Adipocyte (in vitro differentiated cells): ENCODE measurements around the gene DIPK1C.

ENCODE experiments used
- DNase-seq: peaks from one replicate; pipeline ENCODE4 v3.0.0-alpha.2; 2015; ENCODE audit warnings: low read depth
- H3K27me3 ChIP-seq: replicated peaks from 2 replicates; pipeline ENCODE4 v1.7.0; 2013; ENCODE audit warnings: mild to moderate bottlenecking, low read length, moderate library complexity; ENCODE audit not compliant: control insufficient read depth, insufficient read depth
- H3K36me3 ChIP-seq: 2 replicates; pipeline ENCODE4 v1.7.0; 2013; ENCODE audit warnings: low read length, mild to moderate bottlenecking, moderate library complexity; ENCODE audit not compliant: control insufficient read depth, insufficient read depth, severe bottlenecking
- H3K4me1 ChIP-seq: 2 replicates; pipeline ENCODE4 v1.7.0; 2013; ENCODE audit warnings: mild to moderate bottlenecking, low read length, moderate library complexity; ENCODE audit not compliant: control insufficient read depth, insufficient read depth
- H3K4me3 ChIP-seq: 2 replicates; pipeline ENCODE4 v1.7.0; 2013; ENCODE audit warnings: mild to moderate bottlenecking, low read length, moderate library complexity
- H3K9ac ChIP-seq: 2 replicates; pipeline ENCODE4 v1.7.0; 2013; ENCODE audit warnings: mild to moderate bottlenecking, low read length, moderate library complexity
- H3K9me3 ChIP-seq: 2 replicates; pipeline ENCODE4 v1.7.0; 2013; ENCODE audit warnings: mild to moderate bottlenecking, low read length, moderate library complexity; ENCODE audit not compliant: control insufficient read depth

Gene DIPK1C

GRCh38 chr18:74496508-74497323 is 39.6 kb upstream of the DIPK1C start:
- H3K9ac ChIP-seq, result peak overlapping the region; percentile 91
- peaks cover 8% of the 10 kb centered on the region for H3K27me3 ChIP-seq
- peaks cover 8% of the 10 kb centered on the region for H3K36me3 ChIP-seq
- DNase-seq, result peak; percentile 74
- H3K4me3 ChIP-seq, result peak overlapping the region; percentile 89
- peaks cover 43% of the 10 kb centered on the region for H3K4me1 ChIP-seq
- H3K9me3 ChIP-seq, result peaks cover 5% of the 10 kb centered on the region

DNA sequence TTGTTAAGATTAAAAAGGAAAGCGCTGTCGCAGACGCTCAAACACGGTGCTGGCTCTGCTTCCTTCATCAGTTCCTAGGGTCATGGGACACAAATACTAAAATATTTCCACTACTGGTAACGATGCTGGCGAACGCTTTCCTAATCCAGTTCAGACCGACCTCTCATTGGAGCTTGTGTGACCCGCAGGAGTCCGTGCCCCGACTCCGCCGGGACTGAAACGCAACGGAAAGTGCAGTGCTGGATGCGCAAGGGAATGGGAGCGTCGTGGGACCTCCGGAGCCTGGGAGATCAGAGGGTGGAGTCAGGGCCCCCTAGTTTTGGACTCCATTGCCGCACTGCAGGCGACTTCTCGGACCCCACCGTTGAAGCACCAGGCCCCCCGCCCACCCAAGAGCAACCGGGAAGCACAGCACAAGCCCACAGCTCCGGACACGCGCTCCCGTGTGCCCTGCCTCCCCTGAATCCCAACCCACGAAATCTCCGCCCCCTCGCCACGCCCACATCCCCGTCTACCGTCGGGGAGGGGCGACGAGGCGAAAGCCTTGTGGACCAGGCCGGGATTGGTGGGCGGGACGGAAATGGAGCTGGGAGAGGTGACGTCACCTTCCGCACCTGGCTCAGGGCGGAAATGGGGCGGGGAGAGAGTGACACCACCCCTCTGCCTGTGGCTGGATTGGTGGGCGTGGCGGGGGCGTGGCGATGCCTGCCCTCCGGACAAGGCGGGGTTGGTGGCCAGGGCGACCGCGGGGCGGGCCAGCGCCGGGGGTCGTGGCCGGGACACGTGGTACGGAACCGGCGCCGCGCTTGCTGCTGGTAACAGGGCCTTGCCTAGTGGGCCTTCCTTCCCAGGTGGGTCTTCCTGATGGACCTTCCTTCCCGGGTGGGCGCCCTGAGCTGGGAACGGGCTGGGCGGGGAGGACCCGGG is 38.7 kb upstream of the DIPK1C start, which contains the start of gene CNDP2:
Gene CNDP2, plus strand, starts transcription at position 783 of the 927 bp plus-strand sequence. CDS start 3,611 bp downstream, outside the sequence.
- Histone ChIP-seq H3K9me3 (peaks cover 5% of the 10 kb centered on the region), H3K36me3 (peaks cover 1% of the 10 kb centered on the region), H3K4me3 (peak within 1 kb of the TSS; percentile 89), H3K9ac (peak within 1 kb of the TSS; percentile 91), H3K4me1 (peaks cover 38% of the 10 kb centered on the region), H3K27me3 (peaks cover 9% of the 10 kb centered on the region)
- peak; percentile 99 for DNase-seq

DNA sequence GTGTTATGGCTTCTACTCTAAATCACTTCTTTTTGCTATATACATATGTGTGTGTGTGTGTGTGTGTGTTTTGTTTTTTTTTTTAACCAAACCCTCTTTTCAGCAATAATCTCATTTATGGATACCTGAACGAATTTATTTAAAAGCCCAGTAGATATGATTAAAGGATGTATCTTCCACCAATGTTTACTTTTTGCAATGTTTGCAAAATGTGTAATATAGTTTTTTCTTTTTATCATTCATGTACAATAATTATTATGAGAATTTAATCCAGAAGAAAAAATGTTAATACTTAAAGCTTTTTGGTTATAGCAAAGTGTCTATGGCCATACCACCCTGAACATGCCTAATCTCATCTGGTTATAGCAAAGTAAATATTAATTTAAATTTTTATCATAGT is 37.4 kb upstream of the DIPK1C start:
- peaks cover 29% of the 10 kb centered on the region for H3K4me1 ChIP-seq
- no peak overlapping the region for H3K4me3 ChIP-seq
- no peak overlapping the region for H3K9ac ChIP-seq
- H3K27me3 ChIP-seq, result peaks cover 9% of the 10 kb centered on the region
- no peaks in the 10 kb centered on the region for H3K36me3 ChIP-seq
- no peak for DNase-seq
- peaks cover 5% of the 10 kb centered on the region for H3K9me3 ChIP-seq

DNA sequence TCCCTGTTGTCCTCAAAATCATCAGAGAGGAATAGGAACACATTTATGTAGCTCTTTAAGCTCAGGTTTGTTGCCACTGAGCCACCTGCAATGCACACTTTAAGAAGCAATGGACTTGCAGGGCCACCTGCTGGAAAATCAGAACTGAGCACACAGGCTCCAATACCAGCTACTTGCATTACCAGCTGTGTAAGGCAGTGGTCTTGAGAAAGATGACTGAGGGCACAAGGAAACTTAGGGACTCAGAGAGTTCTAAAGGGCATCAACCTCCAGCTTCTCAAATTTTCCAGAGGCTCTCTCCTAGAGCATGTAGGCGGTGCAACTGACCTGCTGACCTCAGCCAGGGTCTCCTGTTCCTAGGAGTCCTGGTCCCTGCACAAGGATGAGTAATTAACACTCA is 36.6 kb upstream of the DIPK1C start:
- Histone ChIP-seq H3K9me3 (peaks cover 5% of the 10 kb centered on the region), H3K9ac (no peak overlapping the region), H3K4me1 (peaks cover 20% of the 10 kb centered on the region), H3K4me3 (no peak overlapping the region), H3K27me3 (peaks cover 10% of the 10 kb centered on the region), H3K36me3 (no peaks in the 10 kb centered on the region)
- DNase-seq, result peak; percentile 47

DNA sequence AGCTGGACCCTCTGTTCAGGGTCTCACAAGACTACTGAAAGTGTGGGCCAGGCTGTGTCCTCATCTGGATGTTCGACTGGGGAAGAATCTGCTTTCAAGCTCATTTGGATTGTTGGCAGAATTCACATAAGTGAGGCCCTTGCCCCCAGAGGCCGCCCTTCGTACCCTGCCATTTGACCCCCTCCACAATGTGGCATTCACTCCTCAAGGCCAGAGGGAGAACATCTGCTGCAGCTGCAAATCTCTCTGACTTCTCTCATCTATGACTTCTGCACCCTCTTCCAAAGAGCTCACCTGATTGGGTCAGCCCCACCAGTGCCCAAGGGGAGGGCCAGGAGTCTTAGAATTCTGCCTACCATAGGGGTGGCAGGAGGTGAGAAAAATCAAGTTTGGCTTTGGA is 35.2 kb upstream of the DIPK1C start:
- no peaks in the 10 kb centered on the region for H3K36me3 ChIP-seq
- H3K4me1 ChIP-seq, result peaks cover 6% of the 10 kb centered on the region
- peaks cover 13% of the 10 kb centered on the region for H3K27me3 ChIP-seq
- no peak overlapping the region for H3K4me3 ChIP-seq
- no peak overlapping the region for H3K9ac ChIP-seq
- DNase-seq, result no peak
- H3K9me3 ChIP-seq, result peaks cover 5% of the 10 kb centered on the region

- Histone ChIP-seq H3K4me1 (no peaks in the 10 kb centered on the region), H3K9me3 (peaks cover 5% of the 10 kb centered on the region), H3K4me3 (no peak overlapping the region), H3K36me3 (no peaks in the 10 kb centered on the region), H3K9ac (no peak overlapping the region), H3K27me3 (peaks cover 17% of the 10 kb centered on the region)
- peak; percentile 25 for DNase-seq
Measured at GRCh38 chr18:74489676-74490075, 32.6 kb upstream of the DIPK1C start.

- H3K9me3 ChIP-seq, result peaks cover 5% of the 10 kb centered on the region
- no peak overlapping the region for H3K9ac ChIP-seq
- no peaks in the 10 kb centered on the region for H3K4me1 ChIP-seq
- peaks cover 17% of the 10 kb centered on the region for H3K27me3 ChIP-seq
- no peaks in the 10 kb centered on the region for H3K36me3 ChIP-seq
- DNase-seq, result no peak
- H3K4me3 ChIP-seq, result no peak overlapping the region
Measured at GRCh38 chr18:74488864-74489263, 31.8 kb upstream of the DIPK1C start.

- no peak overlapping the region for H3K9ac ChIP-seq
- H3K4me1 ChIP-seq, result no peaks in the 10 kb centered on the region
- H3K36me3 ChIP-seq, result no peaks in the 10 kb centered on the region
- H3K27me3 ChIP-seq, result peaks cover 17% of the 10 kb centered on the region
- H3K4me3 ChIP-seq, result no peak overlapping the region
- H3K9me3 ChIP-seq, result peaks cover 5% of the 10 kb centered on the region
- DNase-seq, result no peak
Measured at GRCh38 chr18:74488354-74488753, 31.2 kb upstream of the DIPK1C start.

DNA sequence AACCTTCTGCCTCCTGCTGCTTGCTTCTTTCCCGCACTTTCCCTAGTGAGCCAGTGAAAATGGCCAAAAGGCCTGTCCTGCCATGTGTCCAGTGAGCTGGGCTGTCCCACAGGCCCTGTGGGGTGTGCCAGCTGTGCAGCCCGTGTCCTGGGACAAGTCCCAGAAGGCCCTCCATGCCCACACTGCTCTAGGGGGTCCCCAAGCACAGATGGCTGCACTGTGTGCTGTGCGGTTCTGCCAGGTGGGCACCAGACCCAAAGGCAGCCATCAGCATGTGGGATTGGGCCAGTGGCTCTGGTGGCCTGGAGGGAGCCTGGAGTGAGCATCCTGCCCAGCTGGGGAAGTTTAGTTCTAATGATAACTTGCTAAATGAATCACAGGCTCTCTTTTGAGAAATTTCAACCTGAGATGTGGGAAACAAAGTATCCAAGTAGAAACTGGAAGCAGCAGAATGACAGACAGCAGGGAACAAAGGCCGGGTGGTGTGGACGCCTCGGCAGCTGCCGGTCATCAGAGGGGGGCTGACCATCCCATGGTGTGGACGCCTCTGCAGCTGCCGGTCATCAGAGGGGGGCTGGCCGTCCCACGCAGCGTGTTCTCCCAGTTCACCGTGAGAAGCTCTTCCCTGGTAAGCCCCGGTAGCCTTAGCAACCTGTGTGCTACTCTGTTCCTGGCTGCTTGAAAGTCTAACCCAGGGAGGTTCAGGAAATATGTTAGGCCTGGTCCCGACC is 29.2 kb upstream of the DIPK1C start:
- Histone ChIP-seq H3K4me1 (no peaks in the 10 kb centered on the region), H3K4me3 (no peak overlapping the region)

GRCh38 chr18:74482697-74483096 is 25.6 kb upstream of the DIPK1C start:
- H3K4me3 ChIP-seq, result no peak overlapping the region
- no peaks in the 10 kb centered on the region for H3K36me3 ChIP-seq
- H3K9me3 ChIP-seq, result no peaks in the 10 kb centered on the region
- peaks cover 8% of the 10 kb centered on the region for H3K27me3 ChIP-seq
- H3K9ac ChIP-seq, result no peak overlapping the region
- DNase-seq, result no peak
- no peaks in the 10 kb centered on the region for H3K4me1 ChIP-seq

More for the DNA sequence above, 29.2 kb upstream of the DIPK1C start:
- no peaks in the 10 kb centered on the region for H3K36me3 ChIP-seq
- no peak overlapping the region for H3K9ac ChIP-seq
- H3K9me3 ChIP-seq, result no peaks in the 10 kb centered on the region
- H3K27me3 ChIP-seq, result peaks cover 8% of the 10 kb centered on the region
- no peak for DNase-seq
